Measurements from ENCODE around the gene CACNG4.

CACNG4 gene

DNA sequence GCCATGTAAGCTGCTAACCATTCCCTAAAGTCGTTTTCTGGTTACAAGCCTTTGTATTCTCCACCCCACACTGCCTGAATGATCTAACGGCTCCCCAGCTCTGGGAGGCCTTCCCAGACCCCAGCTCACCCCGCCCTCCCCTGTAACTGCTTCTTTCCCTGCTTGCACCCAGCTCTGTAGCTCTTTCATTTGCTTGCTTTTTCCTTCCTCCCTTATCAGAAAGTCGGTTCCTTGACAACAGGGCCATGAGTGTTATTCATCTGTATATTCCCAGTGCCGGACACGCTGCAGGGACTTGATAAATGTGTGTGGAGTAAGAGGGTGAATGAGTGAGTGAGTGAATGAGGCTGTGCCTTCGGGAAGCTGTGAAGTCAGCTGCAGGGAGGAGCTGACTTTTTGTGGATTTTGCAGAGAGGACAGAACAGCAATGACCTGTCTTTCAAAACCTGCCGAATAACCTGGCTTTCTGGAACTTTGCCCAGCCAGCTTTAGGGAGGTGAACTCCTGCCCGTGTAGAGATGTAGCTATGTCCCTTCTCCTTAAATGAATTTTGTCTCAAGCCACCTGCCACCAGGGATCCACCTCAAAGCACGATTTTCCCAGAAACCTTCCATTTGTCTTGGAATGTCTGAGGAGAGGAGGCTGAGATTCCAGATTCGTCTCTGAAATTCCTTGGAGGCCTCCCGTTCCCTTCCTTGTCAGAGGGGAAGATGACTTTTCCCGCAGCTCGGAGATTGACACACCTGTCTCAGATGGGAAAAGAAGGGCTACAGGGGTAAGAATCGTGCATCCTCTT, 20.0 kb upstream of the CACNG4 start:
- no peak for DNase-seq

DNA sequence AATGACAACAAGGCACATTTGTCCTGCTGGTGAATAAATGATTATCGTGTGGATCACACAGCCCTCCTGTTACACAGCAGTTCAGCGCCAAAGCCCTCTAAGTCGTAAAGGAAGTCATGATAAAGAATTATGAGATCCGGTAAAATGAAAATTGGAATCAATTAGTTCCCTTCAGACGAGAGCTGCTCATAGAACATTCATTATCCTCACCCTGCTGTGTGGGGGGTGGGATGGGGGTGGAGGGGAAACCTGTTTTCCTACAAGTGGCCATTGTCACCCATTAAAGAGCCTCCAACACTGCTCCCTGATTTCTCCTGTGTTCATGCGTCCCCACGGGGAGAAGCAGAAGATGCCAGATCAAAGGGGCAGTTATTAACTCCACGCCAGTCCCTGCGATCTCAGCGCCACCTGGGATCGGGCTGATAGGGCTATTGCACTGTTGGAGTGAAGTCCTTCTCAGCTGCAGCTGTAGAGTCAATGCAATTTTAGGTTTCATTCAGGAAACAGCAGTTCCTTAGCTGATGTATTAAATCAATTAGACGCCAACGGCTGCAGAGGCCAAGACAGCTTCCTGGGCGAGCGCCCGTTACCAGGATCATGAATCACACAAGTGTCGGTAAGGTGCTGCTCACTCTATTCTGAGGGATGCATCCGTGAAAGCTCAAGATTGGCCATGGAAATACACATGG, 19.2 kb upstream of the CACNG4 start:
- no peak for DNase-seq

DNA sequence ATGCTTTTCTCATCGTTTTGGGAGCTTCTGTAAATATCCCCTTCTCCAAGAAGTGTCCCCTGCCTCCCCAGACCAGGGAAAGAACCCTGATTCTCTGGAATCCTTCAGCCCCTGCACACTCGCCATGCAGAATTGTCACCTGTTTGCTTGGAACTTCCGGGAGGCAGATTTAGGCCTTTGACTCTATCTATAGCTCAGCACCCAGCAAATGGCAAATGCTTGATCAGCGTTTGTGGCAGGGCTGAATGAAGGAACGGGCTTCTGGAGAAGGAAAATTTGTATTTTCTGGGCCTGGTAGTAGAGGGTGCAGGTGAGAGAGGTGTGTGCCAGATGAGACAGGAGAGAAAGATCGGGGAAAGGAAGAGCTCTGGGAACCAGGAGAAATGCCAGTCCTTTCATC, 18.3 kb upstream of the CACNG4 start:
- no peak for DNase-seq

DNA sequence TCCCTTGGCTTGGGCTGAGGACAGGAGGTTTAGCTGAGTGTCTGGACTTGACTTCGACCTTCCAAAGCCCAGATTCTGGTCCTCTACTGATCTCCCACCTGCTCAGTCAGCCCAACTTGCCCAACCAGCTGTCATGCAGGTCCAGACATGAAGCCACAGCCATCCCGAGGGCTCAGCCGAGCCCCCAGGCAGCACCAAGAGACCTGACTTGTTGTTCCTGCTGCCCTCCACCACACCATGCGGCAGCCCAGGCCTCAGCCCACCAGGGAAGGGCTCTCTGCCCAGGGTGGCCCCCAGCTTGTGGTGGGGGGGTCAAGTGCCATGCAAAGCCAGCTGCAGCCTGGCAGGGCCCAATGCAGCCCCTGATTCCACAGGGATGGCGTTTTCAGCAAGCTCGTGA, 17.2 kb upstream of the CACNG4 start:
- DNase-seq: no peak

DNA sequence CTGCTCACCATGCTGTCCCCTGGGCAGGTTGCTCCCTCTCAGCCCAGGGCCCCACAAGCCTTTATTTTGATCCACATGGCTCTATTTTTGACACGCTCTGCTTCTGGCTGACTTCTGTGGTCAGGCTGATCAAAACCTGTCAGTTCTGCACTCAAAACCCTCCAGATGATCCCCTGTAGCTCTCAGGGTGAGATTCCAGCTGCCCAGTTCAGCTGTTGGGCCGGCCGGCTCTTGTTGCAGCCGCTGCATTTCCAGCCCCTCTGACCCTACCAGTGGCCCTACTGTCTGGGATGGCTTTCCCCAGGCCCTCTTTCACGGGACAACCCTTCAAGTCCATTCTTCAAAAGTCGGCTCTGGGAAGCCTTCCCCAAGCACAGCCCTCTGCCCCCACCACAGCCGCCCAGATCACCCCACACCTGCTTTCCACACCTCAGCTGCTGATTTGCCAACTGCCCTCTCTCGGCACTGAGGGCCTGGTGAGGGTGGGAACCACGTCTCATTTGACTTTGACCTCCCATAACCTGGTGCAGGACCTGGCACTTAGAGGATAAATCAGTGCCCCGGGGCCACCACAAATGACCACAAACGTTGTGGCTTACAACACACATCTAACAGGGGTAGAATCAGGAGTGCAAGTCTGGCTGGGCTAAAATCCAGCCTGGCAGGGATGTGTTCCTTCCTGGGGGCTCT, 16.3 kb upstream of the CACNG4 start:
- DNase-seq: no peak

DNA sequence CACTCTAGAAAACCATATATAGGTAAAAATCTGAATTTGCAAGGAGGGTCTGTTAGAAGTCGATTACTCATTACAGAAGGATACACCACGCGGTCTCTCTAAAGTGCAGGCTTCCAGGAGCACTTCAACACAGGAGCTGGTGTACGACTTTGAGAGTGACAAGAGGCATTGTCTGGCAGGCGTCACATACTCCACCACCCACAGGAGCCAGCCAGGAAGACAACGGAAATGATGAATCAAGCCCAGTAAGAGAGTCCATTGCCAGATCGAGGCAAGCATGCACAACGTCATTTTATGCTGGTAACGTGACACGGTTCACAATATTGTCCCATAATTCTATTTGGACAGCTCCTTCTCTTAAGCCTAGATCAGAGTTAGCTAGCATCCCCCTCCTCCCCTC, 15.0 kb upstream of the CACNG4 start:
- DNase-seq: peak in 6 of 58 donors; percentile 16 to 50 (median 20)

DNA sequence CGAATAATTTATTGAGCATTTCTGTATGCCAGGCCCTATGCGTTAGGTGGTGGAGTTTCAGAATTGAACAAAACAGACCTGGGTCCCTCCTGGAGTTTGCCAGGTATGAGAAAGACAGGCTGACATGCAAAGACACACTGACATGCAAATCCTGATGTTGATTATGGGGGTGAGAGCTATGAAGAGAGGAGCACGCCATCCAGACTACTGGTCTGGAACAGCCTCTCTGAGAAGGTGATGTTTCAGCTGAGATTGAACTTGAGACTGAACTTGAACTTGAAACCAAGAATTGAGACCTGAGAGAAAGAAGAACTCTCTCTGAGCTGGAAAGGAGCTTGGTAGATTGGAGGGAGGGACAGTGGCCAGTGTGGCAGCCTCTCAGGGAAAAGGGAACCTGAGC, 14.2 kb upstream of the CACNG4 start:
- no peak for DNase-seq

DNA sequence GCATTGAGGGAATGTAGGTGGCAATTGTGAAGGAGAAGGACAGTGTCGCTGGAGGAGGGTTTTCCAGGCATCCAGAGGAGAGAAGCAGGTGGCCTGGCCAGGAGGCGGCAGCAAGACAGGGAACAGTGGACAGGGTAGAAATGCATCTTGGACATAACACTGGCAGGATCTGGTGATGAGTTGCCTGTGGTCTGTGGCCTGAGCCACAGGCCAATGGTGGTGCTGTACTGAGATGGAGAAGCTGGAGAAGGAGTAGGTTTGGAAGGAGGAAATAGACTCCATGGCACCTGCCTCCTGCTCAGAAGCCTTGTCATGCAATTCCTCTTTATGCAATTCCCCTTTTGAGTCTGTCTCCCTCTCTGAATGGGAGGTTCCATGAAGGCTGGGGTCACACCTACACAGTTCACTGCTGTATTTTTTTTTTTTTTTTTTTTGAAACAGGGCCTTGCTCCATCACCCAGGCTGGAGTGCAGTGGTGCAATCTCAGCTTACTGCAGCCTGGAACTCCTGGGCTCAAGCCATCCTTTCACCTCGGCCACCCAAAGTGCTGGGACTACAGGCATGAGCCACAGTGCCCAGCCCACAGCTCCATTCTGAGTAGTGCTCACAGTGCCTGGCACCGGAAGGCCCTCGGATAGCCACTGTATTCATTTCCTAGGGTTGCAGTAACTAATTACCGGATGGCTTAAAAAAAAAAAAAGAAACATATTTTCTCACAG, 13.5 kb upstream of the CACNG4 start:
- DNase-seq: no peak

DNA sequence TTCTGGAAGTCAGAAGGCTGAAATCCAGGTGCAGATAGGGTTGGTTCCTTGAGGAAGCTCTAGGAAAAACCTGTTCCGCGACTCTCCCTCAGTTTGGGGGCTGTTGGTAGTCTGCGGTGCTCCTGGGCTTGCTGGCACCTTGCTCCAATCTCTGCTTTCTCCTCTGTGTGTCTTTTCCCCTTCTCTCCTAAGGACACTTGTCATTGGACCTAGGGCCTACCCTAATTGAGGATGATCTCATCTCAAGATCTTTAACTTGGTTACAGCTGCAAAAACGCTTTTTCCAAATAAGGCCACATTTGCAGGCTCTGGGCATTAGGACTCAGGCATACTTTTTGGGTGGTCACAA, 12.9 kb upstream of the CACNG4 start:
- no peak for DNase-seq

DNA sequence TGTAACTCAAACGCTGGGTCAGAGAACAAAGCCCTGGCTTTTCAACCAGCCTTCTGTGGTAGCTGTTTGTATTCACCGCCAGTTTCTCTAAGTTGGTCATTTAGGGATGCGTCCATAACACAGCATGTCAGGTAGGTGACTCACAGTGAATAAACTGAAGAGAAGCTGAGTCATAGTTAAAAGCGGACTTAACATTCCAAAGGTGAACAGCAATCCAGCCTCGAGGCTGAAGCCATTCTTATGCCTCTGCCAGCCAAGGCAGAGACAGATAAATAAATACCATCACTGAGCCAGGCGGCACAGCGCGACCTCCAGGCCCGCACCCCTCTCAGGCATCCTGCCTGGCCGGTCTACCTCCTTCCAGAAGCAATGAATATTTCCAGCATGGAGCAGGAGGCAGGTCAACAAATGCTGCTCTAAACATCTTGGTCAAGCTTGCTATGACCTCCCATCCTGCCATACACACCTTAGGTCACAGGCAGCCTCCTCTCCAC, 12.4 kb upstream of the CACNG4 start:
- no peak for DNase-seq

DNA sequence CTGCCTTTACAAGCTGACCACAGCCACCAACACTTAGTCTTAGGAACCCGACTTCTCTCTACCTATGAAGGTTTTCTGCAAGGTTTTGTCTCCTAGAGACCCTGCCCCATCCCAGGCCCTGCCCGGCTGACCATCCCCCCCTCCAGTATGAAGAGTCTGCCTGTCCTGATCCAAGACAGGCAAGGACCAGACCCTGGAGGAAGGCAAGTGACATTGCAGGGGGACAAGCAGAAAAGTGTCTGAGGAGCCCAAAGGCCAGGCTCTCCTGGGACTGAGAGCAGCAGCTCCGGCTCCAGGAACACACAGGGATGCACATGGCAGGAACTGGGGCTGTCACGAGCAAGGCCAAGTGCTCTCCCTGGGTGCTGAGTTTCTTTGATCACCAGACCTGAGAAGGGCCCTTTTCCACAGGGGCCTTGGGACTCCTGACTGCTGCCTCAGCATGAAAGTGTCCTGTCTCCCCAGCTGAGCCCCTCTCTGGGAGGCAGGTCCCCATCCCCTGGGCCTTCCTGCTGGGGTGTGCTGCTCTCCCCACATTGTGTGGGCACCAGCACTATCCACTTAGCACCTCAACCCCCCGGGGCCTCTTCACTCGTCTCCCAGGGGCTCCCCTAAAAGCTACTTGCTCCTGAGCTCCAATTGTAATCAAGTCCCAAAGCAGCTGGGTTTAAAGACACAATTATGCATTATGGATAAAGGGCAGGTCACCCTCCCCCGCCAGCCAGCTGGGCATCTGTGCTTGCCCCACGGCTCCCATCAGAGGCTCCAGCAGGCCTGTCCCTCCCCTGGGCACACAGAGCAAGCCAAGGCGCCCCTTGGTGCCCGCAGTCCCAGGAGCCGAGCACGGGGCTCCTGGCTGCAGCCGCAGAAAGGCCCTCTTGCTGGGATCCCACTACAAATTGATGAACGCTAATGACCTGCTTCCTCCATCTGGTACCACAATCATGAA, 11.6 kb upstream of the CACNG4 start:
- no peak for DNase-seq

DNA sequence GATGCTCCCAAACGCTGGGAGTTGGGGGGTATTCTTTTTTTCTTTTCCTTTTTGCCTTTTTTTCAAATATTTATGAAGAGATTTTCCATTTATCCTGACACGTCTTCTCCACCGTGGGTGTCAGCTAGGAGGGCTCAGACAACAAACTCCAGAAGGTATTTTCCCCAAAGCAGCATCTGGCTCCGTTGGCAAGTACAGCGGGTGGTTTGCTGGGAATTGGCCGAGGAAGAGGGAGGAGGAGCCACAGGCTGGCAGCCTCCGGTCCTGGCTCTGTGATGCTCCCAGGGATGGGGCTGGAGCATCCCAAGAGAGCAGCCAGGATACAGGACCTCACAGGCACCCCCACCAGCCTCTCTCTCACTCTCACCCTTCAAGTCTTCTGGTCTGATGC, 10.9 kb upstream of the CACNG4 start:
- peak in 42 of 58 donors; percentile 7 to 75 (median 41) for DNase-seq

DNA sequence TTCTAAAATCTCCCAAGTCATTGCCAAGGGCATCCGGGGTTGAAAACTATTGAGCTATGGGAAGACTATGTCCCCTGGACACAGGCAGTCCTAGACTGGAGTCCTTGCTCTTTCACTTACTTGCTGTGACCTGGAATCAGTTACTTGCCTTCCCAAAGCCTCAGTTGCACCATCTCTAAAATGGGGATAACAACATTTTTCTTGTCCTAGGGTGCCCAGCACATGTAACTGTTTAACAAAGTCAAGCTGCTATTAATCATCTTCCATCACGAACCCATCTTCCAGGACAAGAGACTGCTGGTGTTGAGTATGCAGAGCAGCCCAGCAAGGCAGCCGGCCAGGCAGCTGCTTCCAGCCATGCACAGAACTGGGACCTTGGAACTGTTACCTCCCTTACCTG, 9.9 kb upstream of the CACNG4 start:
- no peak for DNase-seq

DNA sequence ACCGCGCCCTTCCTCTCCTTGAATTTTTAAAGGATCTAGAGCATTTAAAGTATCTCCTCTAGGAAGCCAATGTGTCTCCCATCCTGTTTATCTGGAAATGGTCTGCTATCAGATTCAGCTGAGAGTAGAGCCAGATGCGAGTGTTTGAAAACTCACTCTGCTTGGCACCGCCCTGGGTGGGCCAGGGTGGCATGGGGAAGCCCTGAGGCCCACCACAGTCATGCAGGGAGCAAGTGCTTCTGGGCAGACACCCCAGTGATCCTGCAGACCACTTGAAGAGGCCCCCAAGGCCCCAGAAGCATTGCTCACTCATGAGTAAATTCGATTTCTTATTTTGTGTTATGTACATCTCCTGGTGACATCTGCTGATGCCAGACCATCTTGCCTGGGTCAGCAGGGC, 8.7 kb upstream of the CACNG4 start:
- DNase-seq: no peak

DNA sequence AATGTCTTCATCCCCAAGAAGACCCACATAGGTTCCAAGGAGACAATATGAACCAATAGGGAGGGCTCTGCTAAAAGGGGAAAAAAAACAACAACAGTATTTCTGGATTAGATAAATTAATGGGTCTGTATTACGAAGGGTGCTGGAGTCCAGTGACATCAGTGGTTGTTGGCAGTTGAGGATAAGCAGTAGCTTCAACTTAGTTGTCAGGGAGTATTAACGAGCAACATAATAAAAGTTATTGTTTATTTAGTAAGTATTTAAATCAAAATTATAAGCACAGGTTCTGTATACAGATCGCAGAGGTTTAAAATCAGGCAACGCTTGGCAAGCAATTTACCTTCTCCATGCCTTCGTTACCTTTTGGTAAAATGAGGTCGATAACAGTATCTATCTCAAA, 7.6 kb upstream of the CACNG4 start:
- DNase-seq: no peak

DNA sequence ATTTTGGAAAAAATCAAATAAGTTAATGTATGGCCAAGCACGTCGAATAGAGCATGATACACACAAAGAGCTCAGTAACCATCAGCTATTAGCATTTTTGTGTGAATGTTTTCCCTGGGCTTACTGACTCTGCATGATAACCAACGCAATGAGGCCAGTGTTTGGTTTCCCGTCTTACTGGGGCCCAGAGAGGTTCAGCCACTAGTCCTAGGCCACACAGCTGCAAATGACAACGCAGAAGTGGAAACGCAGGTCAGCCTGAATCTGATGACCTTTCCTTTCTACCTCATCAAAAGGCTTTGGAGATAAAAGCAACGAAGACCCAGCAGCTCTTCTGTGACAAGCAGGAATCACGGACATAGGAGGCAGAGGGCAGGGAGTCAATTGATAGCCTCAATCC, 7.2 kb upstream of the CACNG4 start:
- DNase-seq: no peak

DNA sequence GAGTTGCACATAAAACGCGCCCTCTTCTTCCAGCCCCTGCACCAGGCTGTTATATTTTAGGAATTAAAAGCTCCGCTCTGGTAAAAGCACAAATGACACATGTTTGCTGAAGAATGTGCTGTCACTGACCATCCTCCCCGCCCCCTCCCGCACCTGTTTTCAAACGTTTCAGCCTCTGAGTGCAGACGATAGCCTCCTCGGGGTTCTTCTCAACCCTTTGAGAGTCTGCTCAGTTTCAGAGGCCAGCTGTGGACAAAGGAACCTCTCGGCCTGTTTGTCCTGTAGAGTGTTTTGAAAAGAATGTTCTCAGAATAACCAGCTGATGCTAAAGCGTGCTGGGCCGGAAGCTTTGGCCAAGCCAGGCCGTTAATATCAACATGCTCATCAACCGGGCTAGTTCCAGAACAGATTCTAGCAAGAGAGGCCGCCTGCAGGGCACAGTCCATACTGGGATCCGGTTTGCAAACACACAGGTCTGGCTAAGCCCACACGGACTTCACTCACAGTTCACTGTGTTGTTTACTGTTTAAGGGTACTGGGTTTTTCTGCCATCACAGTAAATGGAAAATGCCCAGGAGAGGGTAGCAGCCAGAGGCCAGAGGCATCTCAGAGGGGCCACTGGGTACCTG, 6.4 kb upstream of the CACNG4 start:
- no peak for DNase-seq

DNA sequence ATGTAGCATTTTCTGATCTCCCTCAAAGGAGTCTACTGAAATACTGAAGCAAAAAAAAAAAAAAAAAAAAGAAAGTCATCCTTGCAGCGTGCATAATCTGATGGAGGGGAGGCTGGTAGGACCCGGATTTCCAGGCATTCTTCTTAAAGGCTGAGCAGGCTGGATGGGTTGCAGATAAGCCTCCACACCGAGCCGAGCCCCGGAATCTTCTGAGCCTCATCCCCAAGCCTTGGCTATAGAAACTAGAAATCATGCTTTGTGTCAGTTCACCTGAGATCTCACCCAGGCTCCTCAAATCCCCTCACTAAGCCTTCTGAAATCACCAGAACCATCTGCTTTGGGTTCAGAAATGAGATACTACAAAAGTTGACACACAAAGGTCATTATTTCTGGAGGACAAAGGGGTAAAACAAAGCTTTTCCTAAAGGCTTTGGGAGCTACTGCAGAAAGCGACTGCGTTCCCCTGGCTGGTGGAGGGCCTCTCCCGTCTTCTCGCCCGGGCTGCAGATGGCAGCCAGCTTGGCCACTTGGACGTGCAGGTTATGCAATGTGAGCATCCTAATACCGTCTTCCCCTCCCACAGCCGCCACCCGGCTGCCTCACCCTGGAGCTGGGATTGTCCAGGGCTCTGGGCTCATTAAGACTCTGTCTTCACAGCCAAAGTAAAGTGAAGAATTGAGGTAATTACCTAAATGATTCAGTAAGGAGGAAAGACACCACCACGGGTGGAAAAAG, 4.7 kb upstream of the CACNG4 start:
- no peak for DNase-seq

DNA sequence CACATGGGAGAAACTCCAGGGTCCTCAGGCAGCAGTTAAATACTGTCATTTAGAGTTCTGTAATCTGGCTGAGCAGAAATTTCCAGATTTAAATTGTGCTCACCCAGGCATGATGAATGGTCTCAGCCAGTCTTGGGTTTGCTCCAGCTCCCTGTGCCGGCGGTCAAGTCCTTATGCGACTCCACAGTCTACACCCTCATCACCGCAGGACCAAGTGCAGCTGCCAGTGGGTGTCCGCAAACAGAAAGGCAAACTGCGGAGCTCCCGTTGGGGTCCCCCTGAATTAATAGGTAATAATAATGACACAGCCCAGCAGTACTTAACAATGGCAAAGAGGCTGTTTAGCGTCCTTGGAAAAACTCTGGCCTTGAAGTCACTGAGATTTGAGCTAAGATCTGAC, 3.9 kb upstream of the CACNG4 start:
- no peak for DNase-seq
